ENCODE results near the gene CYB5D1. TPM values are rescaled to one million over a fixed set of nuclear protein-coding genes. Genes with fewer than 3 reads are reported as not detected.

The CYB5D1 gene
- total RNA-seq, 2 experiments from 2014 or later, result 13.5 to 16.2 TPM

GRCh38 chr17:7849751-7850504 lies 7.9 kb upstream of the CYB5D1 start:
- intact Hi-C loops (cut with micrococcal nuclease), result loop anchor here (10.0 kb wide), 1 partner anchor 275 kb away; the partner anchor contains the start of gene CD68
- DNase-seq (no peak), ATAC-seq (no peak)
- TF ChIP-seq CTCF (IDR thresholded peaks at IDR 0.05), result no peak
- Mint-ChIP-seq H3K27ac (peak overlapping the region; percentile 67), H3K9me3 (no peaks in the 10 kb centered on the region), H3K27me3 (no peaks in the 10 kb centered on the region), H3K4me1 (ENCODE audit: low read depth) (peaks cover 54% of the 10 kb centered on the region), H3K36me3 (ENCODE audit: low read depth) (peaks cover 65% of the 10 kb centered on the region), H3K4me3 (peak overlapping the region; percentile 76)
- ChIA-PET POLR2A (interaction anchor here (0.9 to 8.2 kb wide), 4 partner anchors 7 to 51 kb away, joined by 3 to 74 read pairs (median 5); partner anchors contain the start of gene KDM6B), CTCF (interaction anchor here (1.0 to 3.5 kb wide), 6 partner anchors 10 to 207 kb away, joined by 4 to 49 read pairs (median 6); partner anchors contain the start of gene KDM6B)

- Mint-ChIP-seq H3K9me3 (no peaks in the 10 kb centered on the region), H3K27ac (peak overlapping the region; percentile 67), H3K27me3 (no peaks in the 10 kb centered on the region), H3K36me3 (ENCODE audit: low read depth) (peaks cover 60% of the 10 kb centered on the region), H3K4me1 (ENCODE audit: low read depth) (peaks cover 56% of the 10 kb centered on the region), H3K4me3 (peak overlapping the region; percentile 76)
- ATAC-seq, result peak; percentile 2
- DNase-seq, result peak; percentile 3
- intact Hi-C loops (cut with micrococcal nuclease), result loop anchor here (10.0 kb wide), 1 partner anchor 276 kb away; the partner anchor contains the start of gene CD68
- CTCF ChIA-PET, result interaction anchor here (0.7 to 3.5 kb wide), 13 partner anchors 8 to 206 kb away, joined by 3 to 49 read pairs (median 5); partner anchors contain the start of gene KDM6B
- POLR2A ChIA-PET, result interaction anchor here (0.9 to 8.2 kb wide), 4 partner anchors 8 to 50 kb away, joined by 3 to 74 read pairs (median 5); partner anchors contain the start of gene KDM6B
- TF ChIP-seq CTCF (IDR thresholded peaks at IDR 0.05), result no peak
Measured at GRCh38 chr17:7850701-7851437, 6.9 kb upstream of the CYB5D1 start.

- peaks cover 53% of the 10 kb centered on the region for H3K4me1 Mint-ChIP-seq (ENCODE audit: low read depth)
- DNase-seq (peak; percentile 94), ATAC-seq (peak; percentile 94)
- H3K9me3 Mint-ChIP-seq, result no peaks in the 10 kb centered on the region
- H3K36me3 Mint-ChIP-seq (ENCODE audit: low read depth), result peaks cover 54% of the 10 kb centered on the region
- CTCF ChIA-PET, result interaction anchor here (0.7 to 3.5 kb wide), 12 partner anchors 9 to 205 kb away, joined by 3 to 49 read pairs (median 4); partner anchors contain the start of gene KDM6B
- intact Hi-C loops (cut with micrococcal nuclease), result loop anchor here (10.0 kb wide), 1 partner anchor 277 kb away; the partner anchor contains the start of gene CD68
- no peaks in the 10 kb centered on the region for H3K27me3 Mint-ChIP-seq
- H3K27ac Mint-ChIP-seq, result peak overlapping the region; percentile 67
- H3K4me3 Mint-ChIP-seq, result peak overlapping the region; percentile 76
- TF ChIP-seq CTCF (IDR thresholded peaks at IDR 0.05), result peak; percentile 97
- POLR2A ChIA-PET, result interaction anchor here (8.2 kb wide), 1 partner anchor 16 kb away, joined by 74 read pairs; the partner anchor contains the start of gene KDM6B
Measured at GRCh38 chr17:7851438-7852261, 6.2 kb upstream of the CYB5D1 start.

GRCh38 chr17:7852262-7852670 lies 5.5 kb upstream of the CYB5D1 start:
- ChIA-PET POLR2A (interaction anchor here (8.2 kb wide), 1 partner anchor 16 kb away, joined by 74 read pairs; the partner anchor contains the start of gene KDM6B), CTCF (interaction anchor here (1.1 to 3.5 kb wide), 3 partner anchors 18 to 138 kb away, joined by 3 to 49 read pairs (median 9); partner anchors contain the start of gene KDM6B)
- H3K4me3 Mint-ChIP-seq, result no peak overlapping the region
- peaks cover 49% of the 10 kb centered on the region for H3K36me3 Mint-ChIP-seq (ENCODE audit: low read depth)
- peaks cover 48% of the 10 kb centered on the region for H3K4me1 Mint-ChIP-seq (ENCODE audit: low read depth)
- DNase-seq (no peak), ATAC-seq (no peak)
- no peaks in the 10 kb centered on the region for H3K9me3 Mint-ChIP-seq
- no peak for TF ChIP-seq CTCF (IDR thresholded peaks at IDR 0.05)
- intact Hi-C loops (cut with micrococcal nuclease), result loop anchor here (10.0 kb wide), 1 partner anchor 277 kb away; the partner anchor contains the start of gene CD68
- no peak overlapping the region for H3K27ac Mint-ChIP-seq
- no peaks in the 10 kb centered on the region for H3K27me3 Mint-ChIP-seq
